PC-3 (cell line): ENCODE data around the gene CDK5. TPM values are rescaled to one million over a fixed set of nuclear protein-coding genes. Genes with fewer than 3 reads are reported as not detected.

Source experiments
- ATAC-seq: fragments of 200-7000 bp; cut with Tn5 transposase; 2 replicates; pipeline ENCODE4 v1.9.1; 2020; ENCODE audit warnings: mild to moderate bottlenecking, moderate library complexity
- BruUV-seq: library from RNA; stranded (reverse); fragments of 400-500 nt; replicated peaks from 2 replicates; lab custom pipeline; 2021; lab: Mats Ljungman, UMichigan
- CTCF ChIA-PET: fragments of 300-600 bp; sonication (Branson Sonifier 250); formaldehyde crosslinking; loops from one replicate; lab custom pipeline; 2022; ENCODE audit warnings: antibody characterized with exemption; lab: Charles Lee
- POLR2A ChIA-PET: fragments of 300-600 bp; sonication (Branson Sonifier 250); formaldehyde crosslinking; loops from one replicate; lab custom pipeline; 2022; ENCODE audit warnings: antibody characterized with exemption; ENCODE audit not compliant: unreplicated experiment; lab: Charles Lee
- DNase-seq: peaks from one replicate; pipeline ENCODE4 v3.0.0-alpha.2; 2015
- H2AFZ ChIP-seq: fragments of 300-600 bp; sonication (generic); 2 replicates; pipeline ENCODE4 v1.6.0; 2016; ENCODE audit warnings: antibody characterized with exemption, low read length
- H3F3A ChIP-seq: fragments of 300-600 bp; sonication (generic); one replicate; pipeline ENCODE4 v1.6.0; 2017; ENCODE audit warnings: antibody characterized with exemption, low read length, control low read depth, mild to moderate bottlenecking; ENCODE audit not compliant: unreplicated experiment
- H3K27ac ChIP-seq: fragments of 300-600 bp; sonication (generic); 2 replicates; pipeline ENCODE4 v1.5.1; 2016; ENCODE audit warnings: mild to moderate bottlenecking, low read length
- H3K27me3 ChIP-seq: fragments of 300-600 bp; sonication (generic); 2 replicates; pipeline ENCODE4 v1.6.1; 2016; ENCODE audit warnings: low read length, mixed read lengths
- H3K36me3 ChIP-seq: fragments of 300-600 bp; sonication (generic); 2 replicates; pipeline ENCODE4 v1.6.1; 2016; ENCODE audit warnings: low read depth, mixed run types, low read length, mixed read lengths
- H3K4me1 ChIP-seq: fragments of 300-600 bp; sonication (generic); 2 replicates; pipeline ENCODE4 v1.5.1; 2016; ENCODE audit warnings: low read length; ENCODE audit not compliant: insufficient read depth
- H3K4me2 ChIP-seq: fragments of 300-600 bp; sonication (generic); 2 replicates; pipeline ENCODE4 v1.6.0; 2016; ENCODE audit warnings: low read length
- H3K4me3 ChIP-seq: fragments of 300-600 bp; sonication (generic); 2 replicates; pipeline ENCODE4 v1.5.1; 2016; ENCODE audit warnings: mild to moderate bottlenecking, low read length, mixed read lengths
- H3K79me2 ChIP-seq: fragments of 300-600 bp; sonication (generic); 2 replicates; pipeline ENCODE4 v1.6.1; 2017; ENCODE audit warnings: low read length, mixed read lengths
- H3K9ac ChIP-seq: fragments of 300-600 bp; sonication (generic); 2 replicates; pipeline ENCODE4 v1.6.0; 2016; ENCODE audit warnings: mild to moderate bottlenecking, low read length
- H3K9me2 ChIP-seq: fragments of 300-600 bp; sonication (generic); replicated peaks from 2 replicates; pipeline ENCODE4 v1.6.1; 2016; ENCODE audit warnings: mixed run types, low read length, mixed read lengths
- H3K9me3 ChIP-seq: fragments of 300-600 bp; sonication (generic); 2 replicates; pipeline ENCODE4 v1.6.1; 2016; ENCODE audit warnings: low read length, mixed read lengths
- H4K20me1 ChIP-seq: fragments of 300-600 bp; sonication (generic); 2 replicates; pipeline ENCODE4 v1.6.1; 2016; ENCODE audit warnings: low read length, mixed read lengths
- CTCF ChIP-seq: fragments of 300-600 bp; sonication (generic); conservative IDR thresholded peaks from 2 replicates; pipeline ENCODE4 v1.5.1; 2017; ENCODE audit warnings: antibody characterized with exemption, low read depth, mild to moderate bottlenecking, low read length
- EZH2 ChIP-seq: fragments of 300-600 bp; sonication (generic); IDR thresholded peaks from one replicate; pipeline ENCODE4 v1.6.1; 2017; ENCODE audit warnings: antibody characterized with exemption, mild to moderate bottlenecking, low read length; ENCODE audit not compliant: unreplicated experiment
- EZH2phosphoT487 ChIP-seq: fragments of 300-600 bp; sonication (generic); IDR thresholded peaks from 2 replicates; pipeline ENCODE4 v1.6.1; 2018; ENCODE audit warnings: mild to moderate bottlenecking, antibody characterized with exemption, low read length, borderline replicate concordance
- intact Hi-C: fragments of 100-400 bp; cut with micrococcal nuclease; formaldehyde crosslinking; loops from 2 replicates; pipeline ENCODE4 v1.9.0; 2023
- total RNA-seq: library from RNA; depleted of rRNA; stranded (reverse); fragments of >200 nt; gene quantifications from 2 replicates; pipeline ENCODE4 v1.2.3, GENCODE V29; 2014

CDK5 gene
- total RNA-seq, 1 experiment from 2014 or later = 40.1 TPM

GRCh38 chr7:151076863-151077704 is 19.4 kb upstream of the CDK5 start:
- no TSS peak for BruUV-seq
- H3K4me2 ChIP-seq = no peak overlapping the region
- intact Hi-C loops = loop anchor here (5.0 kb wide), 1 partner anchor 35 kb away; no protein-coding TSS in a partner anchor
- no peaks in the 10 kb centered on the region for H3K9me3 ChIP-seq
- H3K9ac ChIP-seq = no peak overlapping the region
- H3K27ac ChIP-seq = no peak overlapping the region
- H3K4me3 ChIP-seq = no peak overlapping the region
- peak; percentile 49 for TF ChIP-seq CTCF
- no peak for TF ChIP-seq EZH2phosphoT487
- no peak for TF ChIP-seq EZH2
- H2AFZ ChIP-seq = no peak overlapping the region
- H3K79me2 ChIP-seq = peaks cover 31% of the 10 kb centered on the region
- no peaks in the 10 kb centered on the region for H3K27me3 ChIP-seq
- peaks cover 11% of the 10 kb centered on the region; the same call in 1 of the 2 replicates for H3K36me3 ChIP-seq
- H4K20me1 ChIP-seq = no peaks in the 10 kb centered on the region
- H3K9me2 ChIP-seq = no peaks in the 10 kb centered on the region
- H3K4me1 ChIP-seq = peaks cover 21% of the 10 kb centered on the region
- ChIA-PET CTCF (interaction anchor here (0.5 to 0.7 kb wide), 2 partner anchors 11 to 32 kb away, joined by 3 to 6 read pairs; no protein-coding TSS in a partner anchor), POLR2A (no interaction called here)
- no peaks in the 10 kb centered on the region for H3F3A ChIP-seq
- peak; percentile 4; the same call in 1 of the 2 replicates for ATAC-seq
- peak; percentile 43 for DNase-seq

GRCh38 chr7:151075978-151076426 is 18.3 kb upstream of the CDK5 start:
- Histone ChIP-seq H3K36me3 (peaks cover 13% of the 10 kb centered on the region), H3K9me3 (no peaks in the 10 kb centered on the region), H3K4me2 (no peak overlapping the region), H3K27ac (no peak overlapping the region), H4K20me1 (no peaks in the 10 kb centered on the region), H2AFZ (no peak overlapping the region), H3K4me3 (no peak overlapping the region), H3F3A (no peaks in the 10 kb centered on the region), H3K9ac (no peak overlapping the region), H3K79me2 (peaks cover 24% of the 10 kb centered on the region), H3K9me2 (no peaks in the 10 kb centered on the region), H3K4me1 (peaks cover 10% of the 10 kb centered on the region), H3K27me3 (no peaks in the 10 kb centered on the region)
- ATAC-seq (no peak), DNase-seq (no peak)
- CTCF ChIA-PET = no interaction called here
- BruUV-seq = no TSS peak
- intact Hi-C loops = loop anchor here (5.0 kb wide), 1 partner anchor 36 kb away; no protein-coding TSS in a partner anchor
- no peak for TF ChIP-seq EZH2
- TF ChIP-seq CTCF = no peak
- no peak for TF ChIP-seq EZH2phosphoT487
- POLR2A ChIA-PET = no interaction called here

GRCh38 chr7:151075662-151075971 is 17.9 kb upstream of the CDK5 start:
- ChIA-PET POLR2A (no interaction called here), CTCF (no interaction called here)
- Histone ChIP-seq H3K36me3 (peaks cover 13% of the 10 kb centered on the region), H2AFZ (no peak overlapping the region), H4K20me1 (no peaks in the 10 kb centered on the region), H3K79me2 (peaks cover 24% of the 10 kb centered on the region), H3K9me2 (no peaks in the 10 kb centered on the region), H3K27ac (no peak overlapping the region), H3K4me2 (no peak overlapping the region), H3K4me1 (peaks cover 9% of the 10 kb centered on the region), H3K27me3 (no peaks in the 10 kb centered on the region), H3F3A (no peaks in the 10 kb centered on the region), H3K9me3 (no peaks in the 10 kb centered on the region), H3K4me3 (no peak overlapping the region), H3K9ac (no peak overlapping the region)
- intact Hi-C loops = loop anchor here (5.0 kb wide), 1 partner anchor 37 kb away; no protein-coding TSS in a partner anchor
- DNase-seq (no peak), ATAC-seq (no peak)
- TSS peak; percentile 40 for BruUV-seq
- TF ChIP-seq EZH2phosphoT487 (no peak), EZH2 (no peak), CTCF (no peak)
